Kidney capillary endothelial cell (primary cell): ENCODE data around the gene BCO2.

ENCODE experiments used
- DNase-seq: peaks from one replicate; pipeline ENCODE4 v3.0.0-alpha.2; 2018; ENCODE audit warnings: low spot score

BCO2 gene

DNA sequence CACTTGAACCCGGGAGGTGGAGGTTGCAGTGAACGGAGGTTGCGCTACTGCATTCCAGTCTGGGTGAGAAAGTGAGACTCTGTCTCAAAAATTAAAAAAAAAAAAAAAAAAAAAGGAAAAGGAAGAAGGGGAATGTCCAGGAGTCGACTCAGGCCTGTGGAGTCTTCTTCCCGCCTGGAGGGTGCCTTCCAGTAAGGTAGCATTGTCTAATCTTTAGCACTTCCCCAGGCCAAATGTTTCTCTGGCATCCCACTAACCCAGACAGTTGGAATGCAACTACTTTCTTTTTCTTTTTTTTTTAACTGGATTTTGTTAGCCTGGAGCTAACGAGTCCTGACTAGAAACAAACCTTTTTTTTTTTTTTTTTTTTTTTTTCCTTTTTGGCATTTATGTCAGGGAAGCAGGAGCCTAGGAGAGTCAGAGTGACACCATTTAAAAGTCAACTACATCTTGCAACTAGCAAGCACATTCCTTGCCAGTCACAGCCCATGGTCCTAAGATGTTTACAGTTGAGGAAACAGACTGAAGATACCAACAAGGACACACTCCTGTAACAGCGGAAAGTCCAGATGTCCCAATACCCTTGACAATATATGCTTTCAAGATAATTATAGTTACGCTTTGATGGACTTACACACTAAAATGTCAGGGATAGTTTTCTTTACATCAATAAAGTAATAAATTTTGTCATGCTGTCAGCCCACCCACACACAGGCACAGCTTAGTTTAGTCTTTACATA is 74.7 kb downstream of the BCO2 start:
- DNase-seq = no peak

DNA sequence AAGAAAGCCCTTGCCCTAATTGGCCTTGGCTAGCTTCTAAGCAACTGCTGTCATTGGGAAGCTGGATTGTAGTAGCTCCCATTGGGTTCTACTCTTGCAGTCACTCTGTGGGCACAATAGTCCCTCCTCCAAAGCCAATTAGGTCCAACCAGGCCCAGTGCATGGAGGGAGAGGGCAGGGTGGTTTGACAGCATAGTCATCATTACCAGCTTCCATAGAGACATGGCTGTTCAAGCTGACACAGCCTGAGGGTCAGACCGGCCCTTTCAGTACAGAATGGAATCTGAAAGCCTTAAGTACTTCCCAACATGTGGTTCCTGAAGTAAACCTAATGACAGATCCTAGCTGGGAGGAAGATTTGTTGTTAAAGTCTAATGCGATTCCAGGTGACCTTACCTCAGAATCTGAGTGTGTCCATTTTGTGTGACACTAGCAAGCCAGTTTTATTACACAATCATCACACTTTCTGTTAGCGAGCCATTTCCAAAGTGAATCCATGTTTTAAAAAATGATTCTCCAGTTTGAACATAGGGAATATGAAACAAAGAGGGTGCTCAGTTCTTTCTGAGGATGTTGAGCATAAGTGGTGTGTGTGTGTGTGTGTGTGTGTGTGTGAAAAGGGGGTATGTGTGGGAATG is 78.4 kb downstream of the BCO2 start:
- no peak for DNase-seq

- DNase-seq = peak; percentile 68
Measured at GRCh38 chr11:112255067-112255720, 79.9 kb downstream of the BCO2 start.

DNA sequence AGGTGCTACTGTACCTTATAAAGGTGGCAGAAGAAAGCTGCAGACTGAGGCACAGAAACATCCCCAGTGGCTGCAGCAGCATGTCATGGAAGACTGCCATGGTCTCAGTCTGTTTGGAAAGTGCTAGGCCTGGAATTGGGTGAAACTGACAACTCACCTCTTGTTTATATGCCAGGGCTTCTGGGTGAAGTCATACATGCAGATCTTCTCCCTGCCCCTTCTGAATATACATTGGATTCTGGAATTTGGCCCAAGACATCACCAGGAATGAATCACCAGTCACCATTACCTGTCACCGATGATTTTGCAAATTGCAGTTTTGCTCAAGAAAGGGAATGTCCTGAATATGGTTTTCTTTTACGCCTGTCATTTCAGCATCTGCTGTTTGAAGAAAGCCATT is 85.2 kb downstream of the BCO2 start, which contains the start of gene PLET1:
Gene PLET1 (minus strand): TSS at position 371 of the 400 bp plus-strand sequence. CDS start 271 bp downstream, at position 100.
- no peak for DNase-seq

GRCh38 chr11:112265659-112266409 is 90.5 kb downstream of the BCO2 start:
- no peak for DNase-seq

- DNase-seq = no peak
Measured at GRCh38 chr11:112266410-112266778, 91.1 kb downstream of the BCO2 start.

DNA sequence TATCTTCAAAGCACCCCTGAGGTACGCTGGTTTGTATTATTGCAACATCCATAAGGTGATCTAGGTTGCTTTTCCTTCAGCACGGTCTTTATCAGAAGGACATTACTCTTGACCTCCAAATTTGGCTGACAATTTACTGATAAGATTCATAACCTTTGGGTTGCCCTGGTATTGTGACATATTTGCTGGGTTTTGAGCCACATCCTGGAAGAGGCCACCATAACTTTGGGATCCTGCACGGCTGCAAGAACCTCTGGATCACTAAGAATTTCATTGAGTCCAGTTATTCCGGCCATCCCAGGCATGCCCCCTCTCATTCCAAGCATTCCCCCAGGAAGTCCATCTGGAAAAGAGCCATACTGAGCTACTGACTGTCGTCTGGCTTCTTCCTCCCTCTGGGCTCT is 91.9 kb downstream of the BCO2 start:
- DNase-seq = no peak

- DNase-seq = no peak
Measured at GRCh38 chr11:112268406-112268805, 93.1 kb downstream of the BCO2 start.
